C4-2B (cell line): ENCODE data around the gene DHX15.

ENCODE experiments used
- H3K27ac ChIP-seq: fragments of 450-650 bp; 2 replicates; pipeline ENCODE4 v1.5.1; 2017
- CTCF ChIP-seq: fragments of 450-650 bp; conservative IDR thresholded peaks from 2 replicates; pipeline ENCODE4 v1.5.1; 2017; ENCODE audit warnings: mild to moderate bottlenecking
- ZFX ChIP-seq: fragments of 450-650 bp; IDR thresholded peaks from 2 replicates; pipeline ENCODE4 v1.6.1; 2017

DHX15 gene

DNA sequence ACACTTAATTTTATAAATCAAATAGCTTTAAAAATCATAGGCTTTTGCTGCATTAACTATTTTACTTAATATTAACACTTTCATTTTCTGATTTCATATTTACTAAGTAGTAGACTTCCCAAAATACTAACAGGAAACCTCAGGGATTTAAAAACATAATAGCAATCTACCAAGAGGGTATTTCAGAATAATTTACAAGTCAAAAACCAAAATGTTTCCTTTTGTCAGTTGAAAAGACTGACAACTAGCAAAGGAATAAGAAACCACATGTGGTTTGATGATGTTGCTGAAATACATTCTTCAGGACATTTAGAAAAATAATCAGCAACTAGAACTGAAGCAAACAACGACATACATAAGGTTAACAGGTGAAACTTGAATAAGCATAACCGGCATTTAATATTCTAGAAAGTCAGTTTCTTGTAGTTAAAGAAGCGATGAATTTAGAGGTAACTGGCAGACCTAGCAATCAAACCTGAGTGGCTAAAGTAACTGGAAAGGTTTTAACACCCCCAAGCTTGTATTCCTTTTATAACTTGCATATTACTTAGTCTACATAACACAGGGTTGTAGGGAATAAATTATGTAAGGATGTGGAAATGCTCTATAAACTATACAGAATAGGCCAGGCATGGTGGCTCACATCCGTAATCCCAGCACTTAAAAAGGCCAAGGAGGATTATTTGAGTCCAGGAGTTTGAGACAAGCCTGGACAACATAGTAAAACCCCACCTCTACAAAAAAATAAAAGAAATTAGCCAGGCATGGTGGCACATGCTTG, 40.0 kb downstream of the DHX15 start:
- no peak overlapping the region for H3K27ac ChIP-seq
- TF ChIP-seq CTCF (no peak), ZFX (no peak)

GRCh38 chr4:24537025-24537424, 47.3 kb downstream of the DHX15 start:
- TF ChIP-seq CTCF (no peak), ZFX (no peak)
- H3K27ac ChIP-seq = no peak overlapping the region

DNA sequence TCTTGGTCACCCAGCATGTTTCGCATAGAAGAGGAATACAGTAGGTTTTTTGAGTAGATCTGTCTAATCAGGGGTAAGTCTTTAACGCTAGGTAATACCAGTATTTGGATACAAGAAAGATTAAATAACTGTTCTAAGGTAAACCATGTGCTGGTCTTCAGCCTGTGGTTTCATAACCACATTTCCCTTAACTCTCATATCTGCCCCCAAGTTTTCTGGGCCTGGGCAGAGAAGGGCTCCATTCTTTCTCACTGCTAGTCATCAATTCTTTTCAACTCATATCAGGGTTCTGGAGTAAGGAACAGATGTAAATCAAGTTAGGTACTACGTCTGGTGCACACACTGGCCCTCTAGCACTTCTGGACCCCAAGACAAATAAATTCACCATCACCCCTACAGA, 49.0 kb downstream of the DHX15 start:
- TF ChIP-seq CTCF (no peak), ZFX (no peak)
- H3K27ac ChIP-seq = no peak overlapping the region

DNA sequence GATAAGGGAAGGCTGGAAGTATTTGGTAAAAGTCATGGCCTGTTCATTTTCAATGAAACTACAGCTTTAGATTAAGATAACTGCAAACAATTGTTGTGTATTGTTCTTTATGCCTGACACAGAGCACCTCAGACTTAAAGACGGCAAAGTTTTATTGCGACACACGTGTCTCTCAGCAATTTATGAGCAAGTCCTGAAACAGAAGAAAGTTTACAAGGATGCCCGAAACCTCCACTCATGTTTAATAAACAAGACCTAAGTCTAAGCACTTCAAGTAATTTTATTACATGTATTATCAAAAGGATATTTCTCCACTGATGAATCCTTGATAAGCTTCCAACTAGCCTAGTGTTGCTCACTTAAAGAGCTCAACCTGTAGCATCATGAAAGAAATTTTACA, 51.0 kb downstream of the DHX15 start:
- TF ChIP-seq CTCF (no peak), ZFX (no peak)
- H3K27ac ChIP-seq = no peak overlapping the region

- H3K27ac ChIP-seq = no peak overlapping the region
- TF ChIP-seq CTCF = no peak
- no peak for TF ChIP-seq ZFX
These were observed 54.8 kb downstream of the DHX15 start for GRCh38 chr4:24529555-24529954.

GRCh38 chr4:24527371-24527770, 57.0 kb downstream of the DHX15 start:
- no peak overlapping the region for H3K27ac ChIP-seq
- TF ChIP-seq CTCF (no peak), ZFX (no peak)

GRCh38 chr4:24521544-24521943, 62.8 kb downstream of the DHX15 start:
- no peak overlapping the region for H3K27ac ChIP-seq
- no peak for TF ChIP-seq ZFX
- TF ChIP-seq CTCF = no peak
